ENCODE results near the gene MED22. TPM values are rescaled to one million over a fixed set of nuclear protein-coding genes. Genes with fewer than 3 reads are reported as not detected.

The MED22 gene
- total RNA-seq, 4 donors from 2014 or later = 21.5 to 50.5 (median 25.4) TPM

DNA sequence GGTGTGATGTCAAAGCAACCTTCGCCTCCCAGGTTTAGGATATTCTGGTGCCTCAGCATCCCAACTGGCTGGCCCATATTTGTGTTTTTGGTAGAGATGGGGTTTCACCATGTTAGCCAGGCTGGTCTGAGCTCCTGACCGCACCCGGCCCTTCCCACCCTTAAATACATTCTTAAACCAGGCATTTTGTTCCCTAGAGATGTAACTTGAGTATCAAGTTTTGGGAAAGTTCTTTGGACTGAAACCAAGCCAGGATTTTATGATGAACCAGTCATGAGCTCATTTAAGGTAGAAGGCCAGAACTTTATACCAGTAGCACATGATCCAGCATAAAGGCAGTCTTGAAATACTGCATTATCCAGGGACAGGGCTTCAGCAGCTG is 3.6 kb upstream of the MED22 start:
- in situ Hi-C loops (cut with MboI; ENCODE audit: low pct_ligation_motif_present in 1 of 4, low pct_unique_long_range_greater_than_20kb in 1 of 4, low sequenced_read_pairs in 3 of 4) = no loop called here
- no peak for DNase-seq
- Histone ChIP-seq H3K27me3 (no peaks in the 10 kb centered on the region), H3K9me3 (no peaks in the 10 kb centered on the region), H3K4me3 (no peak overlapping the region), H3K36me3 (peaks cover 0 to 29% (median 11%) of the 10 kb centered on the region in 4 donors), H3K27ac (no peak overlapping the region), H3K4me1 (peaks cover 18 to 40% (median 28%) of the 10 kb centered on the region in 4 donors)
- WGBS, 2 donors (ENCODE audit: low coverage in 1 of 2) = 60 to 97% methylated on average over 1 to 3 of the region's 3 CpGs
- intact Hi-C loops (cut with DNase I; ENCODE audit: low total_unique reads) = no loop called here
- TF ChIP-seq POLR2A (IDR thresholded peaks at IDR 0.05) (no peak), EP300 (IDR thresholded peaks at IDR 0.05; ENCODE audit: low read depth) (no peak), POLR2AphosphoS5 (IDR thresholded peaks at IDR 0.05) (no peak)
- TF ChIP-seq, protein P1, sequence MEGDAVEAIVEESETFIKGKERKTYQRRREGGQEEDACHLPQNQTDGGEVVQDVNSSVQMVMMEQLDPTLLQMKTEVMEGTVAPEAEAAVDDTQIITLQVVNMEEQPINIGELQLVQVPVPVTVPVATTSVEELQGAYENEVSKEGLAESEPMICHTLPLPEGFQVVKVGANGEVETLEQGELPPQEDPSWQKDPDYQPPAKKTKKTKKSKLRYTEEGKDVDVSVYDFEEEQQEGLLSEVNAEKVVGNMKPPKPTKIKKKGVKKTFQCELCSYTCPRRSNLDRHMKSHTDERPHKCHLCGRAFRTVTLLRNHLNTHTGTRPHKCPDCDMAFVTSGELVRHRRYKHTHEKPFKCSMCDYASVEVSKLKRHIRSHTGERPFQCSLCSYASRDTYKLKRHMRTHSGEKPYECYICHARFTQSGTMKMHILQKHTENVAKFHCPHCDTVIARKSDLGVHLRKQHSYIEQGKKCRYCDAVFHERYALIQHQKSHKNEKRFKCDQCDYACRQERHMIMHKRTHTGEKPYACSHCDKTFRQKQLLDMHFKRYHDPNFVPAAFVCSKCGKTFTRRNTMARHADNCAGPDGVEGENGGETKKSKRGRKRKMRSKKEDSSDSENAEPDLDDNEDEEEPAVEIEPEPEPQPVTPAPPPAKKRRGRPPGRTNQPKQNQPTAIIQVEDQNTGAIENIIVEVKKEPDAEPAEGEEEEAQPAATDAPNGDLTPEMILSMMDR (IDR thresholded peaks at IDR 0.05) = no peak

GRCh38 chr9:133349965-133350616 is 2.2 kb upstream of the MED22 start:
- Histone ChIP-seq H3K27ac (no peak overlapping the region), H3K4me1 (peaks cover 18 to 37% (median 26%) of the 10 kb centered on the region in 4 donors), H3K9me3 (no peaks in the 10 kb centered on the region), H3K36me3 (peaks cover 0 to 29% (median 11%) of the 10 kb centered on the region in 4 donors), H3K27me3 (no peaks in the 10 kb centered on the region), H3K4me3 (no peak overlapping the region)
- TF ChIP-seq, protein P1 (IDR thresholded peaks at IDR 0.05) = no peak
- TF ChIP-seq POLR2A (IDR thresholded peaks at IDR 0.05) (no peak), POLR2AphosphoS5 (IDR thresholded peaks at IDR 0.05) (no peak), EP300 (IDR thresholded peaks at IDR 0.05; ENCODE audit: low read depth) (no peak)
- in situ Hi-C loops (cut with MboI; ENCODE audit: low pct_ligation_motif_present in 1 of 4, low pct_unique_long_range_greater_than_20kb in 1 of 4, low sequenced_read_pairs in 3 of 4) (loop anchor here in 1 of 4 donors (25.0 kb wide), 1 partner anchor 313 kb away; the partner anchor contains the start of gene GTF3C5), intact Hi-C loops (cut with DNase I; ENCODE audit: low total_unique reads) (no loop called here)
- WGBS, 2 donors (ENCODE audit: low coverage in 1 of 2) = 76 to 80% methylated on average over 2 to 15 of the region's 15 CpGs
- no peak for DNase-seq

DNA sequence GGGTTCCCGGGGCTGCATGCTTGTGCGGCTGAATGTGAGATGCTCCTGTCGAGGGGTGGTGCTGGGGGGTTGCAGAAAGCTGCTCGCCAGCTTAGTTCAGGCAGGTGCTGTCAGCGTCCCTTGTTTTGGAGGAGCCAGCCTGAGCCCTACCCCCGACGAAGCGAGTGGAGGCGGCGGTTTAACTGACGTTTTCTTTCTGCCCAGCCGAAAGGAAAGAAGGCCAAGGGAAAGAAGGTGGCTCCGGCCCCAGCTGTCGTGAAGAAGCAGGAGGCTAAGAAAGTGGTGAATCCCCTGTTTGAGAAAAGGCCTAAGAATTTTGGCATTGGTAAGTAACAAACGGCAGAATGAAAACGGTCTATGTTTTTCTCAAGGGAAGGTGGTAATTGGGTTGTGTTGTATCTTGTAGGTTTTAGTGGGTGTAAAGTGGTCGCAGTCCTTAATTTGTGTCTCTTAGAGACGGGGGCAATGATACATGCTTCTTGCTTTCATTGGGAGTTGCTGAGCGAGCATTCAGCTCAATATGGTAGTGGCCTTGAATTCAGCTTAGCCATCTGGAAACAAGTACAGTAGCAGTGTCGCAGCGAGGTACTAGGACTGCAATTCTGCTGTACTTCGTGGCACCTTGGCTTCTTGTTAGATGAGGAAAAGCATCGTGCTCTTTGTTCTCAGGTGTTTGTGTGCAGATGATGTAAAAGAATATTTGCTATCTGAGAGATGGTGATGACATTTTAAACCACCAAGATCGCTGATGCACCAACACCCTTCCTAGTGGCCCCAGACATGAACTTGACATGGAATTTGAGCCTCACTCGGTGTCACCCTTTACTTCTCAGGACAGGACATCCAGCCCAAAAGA is 1.0 kb upstream of the MED22 start:
- Histone ChIP-seq H3K27ac (peak overlapping the region; percentile 93 to 97 (median 94)), H3K27me3 (no peaks in the 10 kb centered on the region), H3K36me3 (peaks cover 0 to 35% (median 11%) of the 10 kb centered on the region in 4 donors), H3K4me3 (peak overlapping the region; percentile 90 to 99 (median 98)), H3K4me1 (peaks cover 17 to 29% (median 25%) of the 10 kb centered on the region in 4 donors), H3K9me3 (no peaks in the 10 kb centered on the region)
- in situ Hi-C loops (cut with MboI; ENCODE audit: low pct_ligation_motif_present in 1 of 4, low pct_unique_long_range_greater_than_20kb in 1 of 4, low sequenced_read_pairs in 3 of 4) (loop anchor here in 1 of 4 donors (25.0 kb wide), 1 partner anchor 312 kb away; the partner anchor contains the start of gene GTF3C5), intact Hi-C loops (cut with DNase I; ENCODE audit: low total_unique reads) (no loop called here)
- WGBS, 2 donors (ENCODE audit: low coverage in 1 of 2) = 17 to 28% methylated on average over 4 to 25 of the region's 25 CpGs
- DNase-seq = no peak
- TF ChIP-seq POLR2A (IDR thresholded peaks at IDR 0.05) (no peak), POLR2AphosphoS5 (IDR thresholded peaks at IDR 0.05) (no peak), EP300 (IDR thresholded peaks at IDR 0.05; ENCODE audit: low read depth) (no peak)
- TF ChIP-seq, protein P1 (IDR thresholded peaks at IDR 0.05) = no peak

GRCh38 chr9:133347515-133347984 is 381 bp downstream of the MED22 start:
- Histone ChIP-seq H3K9me3 (no peaks in the 10 kb centered on the region), H3K4me1 (peaks cover 17 to 29% (median 25%) of the 10 kb centered on the region in 4 donors), H3K27ac (peak overlapping the region; percentile 93 to 97 (median 94)), H3K36me3 (peaks cover 0 to 38% (median 13%) of the 10 kb centered on the region in 4 donors), H3K27me3 (no peaks in the 10 kb centered on the region), H3K4me3 (peak overlapping the region; percentile 90 to 99 (median 98))
- peak; percentile 50 for DNase-seq
- TF ChIP-seq, protein P1 (IDR thresholded peaks at IDR 0.05) = no peak
- TF ChIP-seq POLR2AphosphoS5 (IDR thresholded peaks at IDR 0.05) = no peak
- TF ChIP-seq POLR2A (IDR thresholded peaks at IDR 0.05) = no peak
- TF ChIP-seq EP300 (IDR thresholded peaks at IDR 0.05; ENCODE audit: low read depth) = no peak
- WGBS, 2 donors (ENCODE audit: low coverage in 1 of 2) = 0 to 1% methylated on average over 4 to 38 of the region's 41 CpGs
- intact Hi-C loops (cut with DNase I; ENCODE audit: low total_unique reads) (no loop called here), in situ Hi-C loops (cut with MboI; ENCODE audit: low pct_ligation_motif_present in 1 of 4, low pct_unique_long_range_greater_than_20kb in 1 of 4, low sequenced_read_pairs in 3 of 4) (loop anchor here in 1 of 4 donors (25.0 kb wide), 1 partner anchor 310 kb away; the partner anchor contains the start of gene GTF3C5)

Measured in transverse colon (tissue), 4 donors.